GM12891 (cell line): ENCODE data around the gene RWDD2A.

Source experiments
- PAX5 ChIP-seq: IDR thresholded peaks from 2 replicates; pipeline ENCODE4 v1.6.1; 2011; ENCODE audit warnings: low read length, moderate library complexity, mild to moderate bottlenecking; ENCODE audit not compliant: insufficient read depth, severe bottlenecking
- POLR2A ChIP-seq: IDR thresholded peaks from 2 replicates; pipeline ENCODE4 v1.6.1; 2011; ENCODE audit warnings: low read depth, low read length, control low read depth
- TAF1 ChIP-seq: IDR thresholded peaks from 2 replicates; pipeline ENCODE4 v1.6.1; 2011; ENCODE audit warnings: low read depth, low read length, control low read depth

GRCh38 chr6:83220121-83220520 is 27.0 kb downstream of the RWDD2A start:
- TF ChIP-seq PAX5 (no peak), POLR2A (no peak), TAF1 (no peak)
